ENCODE measurements around the gene SLC6A4.
"Not testable (repeated sequence)": the region's sequence is repeated elsewhere in the genome, so short reads cannot be mapped to it uniquely, and the experiment has no call there.

The SLC6A4 gene

GRCh38 chr17:30219315-30219714, 16.2 kb downstream of the SLC6A4 start:
- no peak for DNase-seq (ENCODE audit: low spot score)

GRCh38 chr17:30218799-30219198, 16.7 kb downstream of the SLC6A4 start:
- DNase-seq (ENCODE audit: low spot score), result no peak

GRCh38 chr17:30217746-30218245, 17.7 kb downstream of the SLC6A4 start:
- no peak for DNase-seq (ENCODE audit: low spot score)

- no peak for DNase-seq (ENCODE audit: low spot score)
These were observed 18.4 kb downstream of the SLC6A4 start for GRCh38 chr17:30217054-30217453.

GRCh38 chr17:30212750-30213149, 22.7 kb downstream of the SLC6A4 start:
- no peak for DNase-seq (ENCODE audit: low spot score)

- no peak for DNase-seq (ENCODE audit: low spot score)
These were observed 24.1 kb downstream of the SLC6A4 start for GRCh38 chr17:30211371-30211770.

- DNase-seq (ENCODE audit: low spot score), result no peak
These were observed 24.6 kb downstream of the SLC6A4 start for GRCh38 chr17:30210901-30211300.

GRCh38 chr17:30210366-30210765, 25.1 kb downstream of the SLC6A4 start:
- no peak for DNase-seq (ENCODE audit: low spot score)

GRCh38 chr17:30209930-30210329, 25.6 kb downstream of the SLC6A4 start:
- no peak for DNase-seq (ENCODE audit: low spot score)

- no peak for DNase-seq (ENCODE audit: low spot score)
These were observed 27.3 kb downstream of the SLC6A4 start for GRCh38 chr17:30208214-30208613.

GRCh38 chr17:30207655-30208054, 27.8 kb downstream of the SLC6A4 start:
- no peak for DNase-seq (ENCODE audit: low spot score)

- DNase-seq (ENCODE audit: low spot score), result no peak
These were observed 32.0 kb downstream of the SLC6A4 start for GRCh38 chr17:30203471-30203981.

- DNase-seq (ENCODE audit: low spot score), result not testable (repeated sequence)
These were observed 34.8 kb downstream of the SLC6A4 start for GRCh38 chr17:30200656-30201055.

GRCh38 chr17:30200106-30200505, 35.4 kb downstream of the SLC6A4 start:
- no peak for DNase-seq (ENCODE audit: low spot score)

- no peak for DNase-seq (ENCODE audit: low spot score)
These were observed 35.9 kb downstream of the SLC6A4 start for GRCh38 chr17:30199600-30199999.

- DNase-seq (ENCODE audit: low spot score), result no peak
These were observed 38.1 kb downstream of the SLC6A4 start for GRCh38 chr17:30197416-30197815.

GRCh38 chr17:30196504-30196903, 39.0 kb downstream of the SLC6A4 start:
- no peak for DNase-seq (ENCODE audit: low spot score)

- no peak for DNase-seq (ENCODE audit: low spot score)
These were observed 44.4 kb downstream of the SLC6A4 start for GRCh38 chr17:30191072-30191471.

GRCh38 chr17:30188211-30188939, 47.1 kb downstream of the SLC6A4 start:
- no peak for DNase-seq (ENCODE audit: low spot score)

GRCh38 chr17:30187573-30187972, 47.9 kb downstream of the SLC6A4 start:
- no peak for DNase-seq (ENCODE audit: low spot score)

- no peak for DNase-seq (ENCODE audit: low spot score)
These were observed 48.7 kb downstream of the SLC6A4 start for GRCh38 chr17:30186761-30187160.

- no peak for DNase-seq (ENCODE audit: low spot score)
These were observed 58.6 kb downstream of the SLC6A4 start for GRCh38 chr17:30176855-30177254.

- no peak for DNase-seq (ENCODE audit: low spot score)
These were observed 60.9 kb downstream of the SLC6A4 start for GRCh38 chr17:30174556-30174955.

GRCh38 chr17:30173649-30174048, 61.8 kb downstream of the SLC6A4 start:
- no peak for DNase-seq (ENCODE audit: low spot score)
